Sigmoid colon (tissue), 4 donors: Measurements from ENCODE around the gene KRTAP4-2.

Source experiments
- EP300 ChIP-seq, 4 donors: sonication (generic); formaldehyde crosslinking; IDR thresholded peaks; one replicate each; pipeline ENCODE4 v1.6.1; 2017; ENCODE audit warnings: antibody characterized with exemption in 4 of 4
- POLR2A ChIP-seq, 2 donors: fragments of 450-650 bp; IDR thresholded peaks; one replicate each; pipeline ENCODE4 v1.6.1; 2016; ENCODE audit warnings: antibody characterized with exemption in 2 of 2, mild to moderate bottlenecking in 2 of 2, moderate library complexity in 2 of 2
- TF ChIP-seq, protein P1 (sequence below), 4 experiments: fragments of 450-650 bp in 3 of 4; fragments of 200-600 bp in 1 of 4; IDR thresholded peaks; one replicate each; pipeline ENCODE4 v1.5.1; 2016 to 2019; ENCODE audit warnings: antibody characterized with exemption in 4 of 4, mild to moderate bottlenecking in 3 of 4, moderate library complexity in 2 of 4

DNA sequence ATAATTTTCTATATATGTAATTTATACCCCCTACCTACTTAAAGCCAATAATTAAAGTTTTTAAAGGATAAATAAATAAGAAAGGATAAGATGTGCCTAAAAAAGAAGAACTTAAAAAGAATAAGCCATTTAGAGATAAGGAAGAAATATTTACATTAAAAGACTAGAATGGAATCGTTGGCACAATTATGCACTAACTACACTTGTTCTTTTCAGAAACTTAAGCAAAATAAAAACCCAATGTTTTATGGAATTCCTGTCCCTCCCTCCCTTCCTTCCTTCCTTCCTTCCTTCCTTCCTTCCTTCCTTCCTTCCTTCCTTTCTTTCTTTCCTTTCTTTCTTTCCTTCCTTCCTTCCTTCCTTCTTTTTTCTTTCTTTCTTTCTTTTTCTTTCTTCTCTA lies 33.2 kb downstream of the KRTAP4-2 start:
- TF ChIP-seq, protein P1, sequence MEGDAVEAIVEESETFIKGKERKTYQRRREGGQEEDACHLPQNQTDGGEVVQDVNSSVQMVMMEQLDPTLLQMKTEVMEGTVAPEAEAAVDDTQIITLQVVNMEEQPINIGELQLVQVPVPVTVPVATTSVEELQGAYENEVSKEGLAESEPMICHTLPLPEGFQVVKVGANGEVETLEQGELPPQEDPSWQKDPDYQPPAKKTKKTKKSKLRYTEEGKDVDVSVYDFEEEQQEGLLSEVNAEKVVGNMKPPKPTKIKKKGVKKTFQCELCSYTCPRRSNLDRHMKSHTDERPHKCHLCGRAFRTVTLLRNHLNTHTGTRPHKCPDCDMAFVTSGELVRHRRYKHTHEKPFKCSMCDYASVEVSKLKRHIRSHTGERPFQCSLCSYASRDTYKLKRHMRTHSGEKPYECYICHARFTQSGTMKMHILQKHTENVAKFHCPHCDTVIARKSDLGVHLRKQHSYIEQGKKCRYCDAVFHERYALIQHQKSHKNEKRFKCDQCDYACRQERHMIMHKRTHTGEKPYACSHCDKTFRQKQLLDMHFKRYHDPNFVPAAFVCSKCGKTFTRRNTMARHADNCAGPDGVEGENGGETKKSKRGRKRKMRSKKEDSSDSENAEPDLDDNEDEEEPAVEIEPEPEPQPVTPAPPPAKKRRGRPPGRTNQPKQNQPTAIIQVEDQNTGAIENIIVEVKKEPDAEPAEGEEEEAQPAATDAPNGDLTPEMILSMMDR (IDR thresholded peaks at IDR 0.05) = no peak
- TF ChIP-seq POLR2A (IDR thresholded peaks at IDR 0.05) = no peak
- TF ChIP-seq EP300 (IDR thresholded peaks at IDR 0.05) = no peak
